ENCODE results near the gene MMP12.

GRCh38 chr11:102920118-102920684 is 45.4 kb upstream of the MMP12 start:
- TF ChIP-seq POLR2AphosphoS5 (IDR thresholded peaks at IDR 0.05; ENCODE audit: borderline replicate concordance, low read depth, low read length) (no peak), EZH2 (IDR thresholded peaks at IDR 0.05) (no peak), FOXP2 (optimal IDR thresholded peaks at IDR 0.05; ENCODE audit: control extremely low read depth, extremely low read length, insufficient read depth) (no peak)

Data from SK-N-MC (cell line).